G401.6 (cell line): ENCODE data around the gene XRCC6.
"Not testable (repeated sequence)": the region's sequence is repeated elsewhere in the genome, so short reads cannot be mapped to it uniquely, and the experiment has no call there.

ENCODE experiments used
- FAIRE-seq: peaks from 2 replicates; lab custom pipeline; 2012; peaks lifted over from hg19 to GRCh38; lab: Jason Lieb, UNC

The XRCC6 gene

DNA sequence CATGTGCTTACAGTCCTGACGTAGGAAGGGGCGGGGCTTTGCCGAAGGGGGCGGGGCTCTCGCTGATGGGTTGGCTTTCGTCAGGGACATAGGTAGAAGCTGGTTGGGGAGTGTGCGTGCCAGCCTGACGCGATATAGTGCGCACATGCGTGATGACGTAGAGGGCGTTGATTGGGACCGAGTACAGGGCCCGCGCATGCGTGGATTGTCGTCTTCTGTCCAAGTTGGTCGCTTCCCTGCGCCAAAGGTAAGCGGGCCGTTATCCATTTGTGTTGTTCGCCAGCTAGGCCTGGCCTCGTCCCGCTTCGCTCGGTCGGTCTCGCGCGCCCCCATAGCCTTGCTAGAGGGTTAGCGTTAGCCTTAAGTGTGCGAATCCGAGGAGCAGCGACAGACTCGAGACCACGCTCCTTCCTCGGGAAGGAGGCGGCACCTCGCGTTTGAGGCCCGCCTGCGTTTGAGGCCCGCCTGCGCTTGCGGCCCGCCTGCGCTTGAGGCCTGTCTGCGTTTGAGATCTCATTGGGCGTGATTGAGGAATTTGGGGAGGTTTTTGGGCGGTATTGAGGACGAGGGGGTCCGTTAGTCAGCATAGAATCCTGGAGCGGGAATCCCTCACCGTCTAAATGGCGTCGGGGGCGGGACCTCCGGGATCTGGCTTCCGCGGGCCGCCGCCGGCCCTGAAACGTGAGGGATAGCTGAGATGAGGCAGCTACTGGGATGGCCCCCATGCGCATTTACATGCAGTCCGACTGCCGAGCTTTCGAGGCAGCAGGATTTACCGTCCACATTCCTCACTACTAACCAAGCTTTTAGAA, at the start of gene XRCC6:
Gene XRCC6, plus strand, starts transcription at position 197 of the 812 bp plus-strand sequence. CDS start 710 bp downstream, outside the sequence.
- peak; percentile 95 for FAIRE-seq

DNA sequence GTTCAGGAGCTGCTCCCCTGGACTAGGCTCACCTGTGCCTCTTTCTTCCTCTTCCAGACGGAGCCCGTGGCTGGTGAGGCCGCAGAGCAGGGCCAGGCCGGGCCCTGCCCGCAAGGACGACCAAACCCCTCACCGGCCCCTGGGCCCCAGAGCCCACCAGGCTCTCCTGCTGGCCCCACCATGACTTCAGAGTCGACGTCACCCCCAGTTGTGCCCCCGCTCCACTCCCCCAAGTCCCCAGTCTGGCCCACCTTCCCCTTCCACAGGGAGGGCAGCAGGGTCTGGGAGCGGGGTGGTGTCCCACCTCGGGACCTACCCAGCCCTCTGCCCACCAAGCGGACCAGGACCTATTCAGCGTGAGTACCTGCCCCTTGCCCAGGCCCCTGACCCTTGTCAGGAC, 49.3 kb upstream of the XRCC6 start:
- no peak for FAIRE-seq

DNA sequence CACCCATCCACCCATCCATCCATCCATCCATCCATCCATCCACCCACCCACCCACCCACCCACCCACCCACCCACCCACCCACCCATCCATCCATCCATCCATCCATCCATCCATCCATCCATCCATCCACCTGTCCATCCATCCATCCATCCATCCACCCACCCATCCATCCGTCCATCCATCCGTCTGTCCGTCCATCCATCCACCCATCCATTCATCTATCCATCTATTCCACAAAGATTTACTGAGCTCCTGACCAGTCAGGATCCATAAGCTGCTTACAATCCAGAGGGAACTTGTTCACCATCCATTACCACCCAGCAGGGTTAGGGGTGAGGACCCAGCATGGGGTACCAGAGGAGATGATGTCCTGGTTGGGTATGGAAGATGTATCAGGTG, 48.8 kb upstream of the XRCC6 start:
- FAIRE-seq = not testable (repeated sequence)

DNA sequence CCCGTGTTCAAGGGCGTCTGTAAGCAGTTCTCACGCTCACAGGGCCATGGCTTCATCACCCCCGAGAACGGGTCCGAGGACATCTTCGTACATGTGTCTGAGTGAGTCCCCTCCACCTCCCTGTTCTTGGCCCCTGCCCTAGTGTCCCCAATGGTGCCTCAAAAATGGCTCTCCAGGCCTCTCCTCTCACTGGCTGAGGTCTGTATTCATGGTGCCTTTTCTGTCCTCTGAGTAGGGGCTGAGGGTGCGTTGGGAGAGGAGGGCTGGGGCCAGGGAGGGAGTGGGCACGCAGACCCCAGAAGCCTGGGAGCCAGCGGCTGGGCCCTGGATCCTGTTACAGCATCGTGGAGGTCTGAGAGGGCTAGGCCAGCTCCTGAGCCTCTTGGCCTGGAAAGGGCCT, 47.4 kb upstream of the XRCC6 start:
- no peak for FAIRE-seq

DNA sequence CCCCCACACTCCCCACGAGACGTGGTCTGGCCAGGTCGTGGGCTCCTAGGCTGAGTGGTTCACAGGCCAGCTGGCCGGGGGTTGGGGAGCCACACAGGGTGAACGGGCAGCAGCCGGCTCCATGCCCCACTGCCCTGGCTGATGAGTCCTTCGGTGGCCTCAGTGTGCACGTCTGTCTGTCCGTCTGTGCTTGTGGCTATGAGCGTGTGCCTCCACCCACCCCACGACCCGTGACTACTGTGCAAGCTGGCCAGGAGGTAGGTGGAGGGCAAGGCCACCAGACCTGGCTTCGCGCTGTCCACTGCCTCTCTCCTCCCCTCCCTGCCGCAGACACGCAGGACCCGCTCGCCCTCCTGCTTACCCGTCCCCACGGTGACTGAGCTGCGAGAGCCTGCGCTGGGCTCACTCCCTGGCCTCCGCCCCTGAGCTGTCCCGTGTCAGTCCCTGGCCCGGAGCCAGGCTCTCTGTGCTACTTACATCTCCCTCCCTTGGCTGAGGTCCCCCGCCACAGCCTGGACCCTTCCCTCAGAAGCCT, 46.2 kb upstream of the XRCC6 start:
- FAIRE-seq = no peak

DNA sequence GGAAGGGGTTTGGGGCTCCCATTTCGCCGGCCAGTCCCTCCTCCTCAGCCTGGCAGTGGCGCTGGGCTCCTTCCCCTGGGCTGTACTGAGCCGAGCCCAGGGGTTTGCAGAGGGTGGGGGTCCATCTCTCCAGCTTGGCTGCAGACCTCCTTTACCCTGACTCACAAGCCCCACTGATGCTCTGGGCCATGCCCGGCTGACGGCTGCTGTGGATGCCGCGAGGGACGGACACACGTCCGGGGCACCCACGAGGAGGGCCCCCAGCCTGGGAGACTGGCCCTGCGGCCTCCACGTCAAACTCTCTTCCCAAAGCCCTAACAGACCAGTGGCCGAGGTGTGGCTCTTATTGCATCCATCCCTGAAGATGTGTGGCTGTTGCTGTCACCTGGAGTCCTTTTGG, 45.6 kb upstream of the XRCC6 start:
- FAIRE-seq = no peak

DNA sequence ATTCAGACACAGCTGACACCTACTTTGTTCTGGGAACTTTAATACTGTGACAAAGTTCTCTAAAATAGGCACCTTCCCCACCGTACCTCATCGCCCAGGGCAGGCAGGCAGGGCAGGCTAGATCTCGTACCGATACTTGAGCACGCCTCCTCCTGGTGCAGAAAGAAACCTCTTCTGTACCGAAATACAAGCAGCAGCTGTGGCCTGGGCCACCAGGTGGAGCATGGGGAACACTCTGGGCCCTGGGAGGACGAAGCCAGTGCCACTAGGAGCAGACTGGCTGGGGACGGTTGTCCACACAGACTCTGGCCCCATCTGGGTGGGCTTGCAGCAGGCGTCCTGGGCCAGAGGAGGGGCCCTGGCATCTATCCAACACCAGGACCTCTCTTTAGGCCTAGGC, 44.2 kb upstream of the XRCC6 start:
- FAIRE-seq = peak; percentile 91

DNA sequence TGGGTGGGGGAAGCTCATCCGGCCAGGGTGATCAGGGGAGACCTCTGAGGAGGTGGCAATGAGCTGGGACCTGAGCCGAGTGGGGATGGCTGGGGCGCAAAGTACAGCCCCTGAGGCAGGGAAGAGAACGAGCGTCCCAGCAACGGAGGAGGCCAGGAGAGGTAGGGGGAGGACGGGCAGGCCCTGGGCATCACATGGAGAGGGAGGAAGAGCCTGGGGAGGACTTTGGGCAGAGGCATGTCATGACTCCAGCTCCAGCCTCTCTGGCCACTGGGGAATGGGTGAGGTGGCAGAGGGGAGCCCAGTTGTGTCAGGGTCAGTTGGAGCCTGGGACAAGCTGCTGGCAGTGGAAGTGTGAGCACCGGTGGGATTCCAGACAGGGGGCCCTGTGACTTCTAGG, 43.0 kb upstream of the XRCC6 start:
- no peak for FAIRE-seq

DNA sequence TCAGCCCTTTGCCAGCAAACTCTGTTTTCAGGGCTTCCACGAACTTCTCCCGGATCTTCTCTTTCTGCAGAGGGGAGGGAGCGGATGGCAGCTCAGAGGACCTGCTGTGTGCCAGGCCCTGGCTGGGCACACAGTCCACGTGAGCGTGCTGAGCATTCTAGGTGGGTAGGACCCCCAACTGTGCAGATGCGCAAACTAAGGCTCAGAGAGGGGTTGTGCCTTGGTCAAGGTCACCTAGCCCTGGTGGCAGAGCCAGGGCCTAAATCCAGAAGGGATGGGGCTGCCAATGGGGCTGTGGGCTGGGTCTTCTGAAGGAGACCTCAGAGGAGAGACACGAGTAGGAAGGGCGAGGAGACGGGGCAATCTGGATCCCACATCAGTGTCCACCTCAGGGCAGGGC, 42.3 kb upstream of the XRCC6 start:
- no peak for FAIRE-seq

DNA sequence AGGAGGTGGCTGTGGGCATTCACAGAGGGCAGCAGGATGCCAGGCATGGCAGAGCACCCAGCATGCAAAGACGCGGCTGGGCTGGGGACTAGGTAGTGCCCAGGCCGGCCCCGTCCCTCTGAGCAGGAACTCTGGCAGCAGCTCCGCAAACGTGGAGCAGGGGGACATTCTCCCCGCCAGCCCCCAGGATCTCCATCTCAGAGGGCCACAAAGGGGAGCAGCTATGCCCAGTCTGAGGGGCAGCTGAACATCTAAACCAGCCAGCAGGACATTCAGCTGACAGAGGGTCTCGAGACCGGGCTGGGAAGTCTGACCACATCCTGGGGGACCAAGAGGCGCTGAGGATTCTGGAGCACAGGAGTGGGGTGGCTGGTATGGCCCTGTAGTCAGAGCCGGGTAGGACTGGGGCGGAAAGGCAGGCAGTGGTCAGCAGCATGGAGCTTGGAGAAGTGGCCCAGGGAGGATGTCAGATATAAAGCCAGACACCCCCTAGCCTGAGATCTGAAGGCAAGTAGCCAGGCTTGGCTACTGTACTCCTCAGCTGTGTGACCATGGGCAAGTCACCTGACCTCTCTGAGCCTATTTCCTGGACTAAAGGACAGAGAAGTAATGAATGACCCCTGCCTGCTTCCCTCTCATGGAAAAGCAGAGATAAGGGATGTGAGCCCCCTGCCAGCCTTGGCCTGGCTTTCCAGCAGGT, 41.6 kb upstream of the XRCC6 start:
- no peak for FAIRE-seq

DNA sequence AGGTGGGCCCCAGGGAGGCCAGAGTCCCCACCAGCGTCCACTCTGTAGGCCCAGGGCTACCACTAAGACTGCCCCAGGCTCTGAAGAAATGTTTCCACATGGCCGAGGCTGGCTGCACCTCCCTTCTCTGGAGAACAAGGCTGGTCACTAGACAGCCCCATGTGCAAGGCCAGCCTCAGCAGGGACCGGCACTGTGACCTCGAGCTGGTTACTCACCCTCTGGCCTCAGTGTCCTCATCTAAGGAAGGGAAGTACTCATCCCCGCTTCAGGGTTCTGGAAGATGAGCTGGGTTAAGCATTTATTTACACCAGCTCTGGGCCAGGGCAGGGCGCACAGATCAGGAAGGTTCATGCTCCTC, 41.1 kb upstream of the XRCC6 start:
- no peak for FAIRE-seq

DNA sequence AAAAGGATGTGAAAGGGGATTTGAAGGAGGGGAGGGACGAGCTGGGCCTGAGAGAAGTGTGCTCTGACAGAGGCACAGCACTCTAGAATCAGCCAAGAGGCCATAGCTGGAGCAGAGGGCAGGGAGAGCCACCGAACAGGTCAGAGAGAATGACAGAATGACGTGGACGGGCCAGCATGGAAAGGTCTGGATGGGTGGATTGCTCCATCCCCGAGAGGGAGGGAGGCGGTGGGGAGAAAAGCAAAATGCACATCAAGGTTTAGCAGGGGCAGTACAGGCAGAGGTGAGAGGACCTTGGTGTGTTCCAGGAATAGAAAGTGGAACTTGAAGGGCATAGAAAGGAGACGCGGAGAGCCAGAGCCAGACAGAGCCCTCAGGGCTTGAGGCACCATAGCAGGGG, 38.4 kb upstream of the XRCC6 start:
- FAIRE-seq = no peak

DNA sequence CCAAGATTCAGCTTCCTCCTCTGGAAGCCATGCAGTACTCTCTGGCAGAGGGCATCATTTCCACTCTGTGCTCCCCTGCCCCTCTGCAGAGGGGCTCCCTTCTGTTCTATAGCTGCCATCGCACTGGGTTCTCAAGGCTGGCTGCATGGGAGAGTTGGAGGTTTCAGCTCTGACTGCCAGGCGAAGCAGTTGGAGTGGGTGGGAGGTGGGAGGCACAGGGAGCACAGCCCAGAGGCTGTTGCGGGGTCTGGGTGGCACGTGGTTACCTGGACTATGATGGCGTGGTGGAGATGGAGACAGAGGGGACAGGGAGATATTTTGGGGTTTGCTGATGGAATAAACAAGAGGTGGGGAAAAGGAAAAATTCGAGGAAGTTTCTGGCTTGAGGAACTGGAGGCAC, 36.2 kb upstream of the XRCC6 start:
- no peak for FAIRE-seq

DNA sequence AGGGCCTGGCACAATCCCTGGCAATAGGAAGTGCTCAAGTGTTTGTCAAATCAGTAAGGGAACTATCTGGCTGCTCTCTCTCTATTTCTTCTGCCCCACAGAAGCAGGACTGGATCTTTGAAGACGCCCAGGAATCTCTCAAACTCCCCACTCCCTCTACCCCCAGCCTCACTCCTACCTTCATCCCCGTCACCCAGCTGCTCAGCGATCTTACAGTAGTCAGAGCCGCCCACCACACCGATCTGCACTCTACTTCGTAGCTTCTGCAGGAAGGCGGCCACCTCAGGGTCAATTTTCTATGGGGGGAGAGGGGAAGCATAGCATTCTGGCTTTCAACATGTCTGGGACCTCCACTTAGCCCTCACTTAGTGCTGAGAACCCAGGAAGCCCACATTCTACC, 35.2 kb upstream of the XRCC6 start:
- no peak for FAIRE-seq

DNA sequence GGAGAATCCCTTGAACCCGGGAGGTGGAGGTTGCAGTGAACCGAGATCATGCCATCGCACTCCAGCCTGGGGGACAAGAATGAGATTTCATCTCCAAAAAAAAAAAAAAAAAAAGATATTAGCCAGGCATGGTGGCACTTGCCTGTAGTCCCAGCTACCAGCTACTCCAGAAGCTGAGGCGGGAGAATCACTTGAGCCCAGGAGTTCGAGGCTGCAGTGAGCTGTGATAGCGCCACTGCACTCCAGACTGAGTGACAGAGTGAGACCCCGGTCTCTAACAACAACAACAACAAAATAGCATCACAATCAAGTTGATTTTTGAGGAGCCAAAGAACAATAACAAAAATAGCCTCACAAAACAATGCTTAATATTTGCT, 33.8 kb upstream of the XRCC6 start:
- no peak for FAIRE-seq

DNA sequence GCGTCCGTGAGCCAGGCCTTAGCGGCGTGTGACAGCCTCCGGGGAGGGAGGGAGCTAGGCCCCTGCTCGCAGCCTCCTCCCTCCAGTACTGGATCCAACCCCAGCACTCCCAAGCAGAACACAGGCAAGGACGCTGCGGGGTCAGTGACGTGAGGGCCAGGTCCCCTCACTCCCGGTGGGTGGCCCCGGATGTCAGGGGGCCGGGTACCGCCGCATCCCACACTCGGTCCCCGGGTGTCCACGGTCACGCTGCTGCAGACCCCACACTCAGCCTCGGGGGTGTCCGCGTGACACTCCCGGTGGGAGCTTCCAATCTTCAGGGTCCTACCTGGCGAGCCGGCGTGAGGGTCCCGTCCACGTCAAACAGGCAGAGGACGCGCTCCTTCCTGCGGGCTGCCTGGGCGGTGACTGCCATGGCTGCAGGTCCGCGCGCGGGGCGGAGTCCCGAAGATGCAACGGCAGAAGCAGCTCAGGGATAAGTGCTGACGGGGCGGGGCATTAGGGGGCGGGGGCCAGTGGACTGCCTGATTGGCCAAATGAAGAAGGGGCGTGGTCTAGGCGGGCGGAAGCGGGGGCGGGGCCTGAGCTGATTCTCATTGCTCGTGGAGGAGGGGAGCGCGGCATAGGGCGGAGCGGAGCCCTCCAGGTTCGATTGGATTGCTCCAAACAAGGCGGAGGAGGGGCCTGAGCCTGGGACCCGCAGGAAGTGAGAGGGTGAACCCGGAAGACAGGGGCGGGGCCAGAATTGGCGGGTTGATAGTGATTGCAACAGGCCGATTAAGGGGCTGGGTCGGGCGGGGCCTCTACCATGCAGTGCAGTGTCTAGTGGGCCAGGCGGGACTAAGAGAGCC, 31.5 kb upstream of the XRCC6 start, which contains the start of gene PMM1:
Gene PMM1, minus strand, starts transcription at position 450 of the 851 bp plus-strand sequence. Its CDS starts 35 bp downstream, at position 415.
- FAIRE-seq = peak; percentile 98

DNA sequence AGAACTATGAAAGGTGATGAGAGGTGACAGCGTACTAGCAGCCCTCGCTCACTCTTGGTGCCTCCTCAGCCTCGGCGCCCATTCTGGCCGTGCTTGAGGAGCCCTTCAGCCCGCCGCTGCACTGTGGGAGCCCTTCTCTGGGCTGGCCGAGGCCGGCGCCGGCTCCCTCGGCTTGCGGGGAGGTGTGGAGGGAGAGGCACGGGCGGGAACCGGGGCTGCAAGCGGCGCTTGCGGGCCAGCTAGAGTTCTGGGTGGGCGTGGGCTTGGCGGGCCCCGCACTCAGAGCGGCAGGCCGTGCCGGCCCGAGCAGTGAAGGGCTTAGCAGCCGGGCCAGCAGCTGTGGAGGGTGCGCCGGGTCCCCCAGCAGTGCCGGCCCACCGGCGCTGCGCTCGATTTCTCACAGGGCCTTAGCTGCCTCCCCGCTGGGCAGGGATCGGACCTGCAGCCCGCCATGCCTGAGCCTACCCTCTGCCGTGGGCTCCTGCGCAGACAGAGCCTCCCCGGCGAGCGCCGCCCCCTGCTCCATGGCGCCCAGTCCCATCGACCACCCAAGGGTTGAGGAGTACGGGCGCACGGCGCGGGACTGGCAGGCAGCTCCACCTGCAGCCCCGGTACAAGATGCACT, 27.6 kb upstream of the XRCC6 start:
- not testable (repeated sequence) for FAIRE-seq

DNA sequence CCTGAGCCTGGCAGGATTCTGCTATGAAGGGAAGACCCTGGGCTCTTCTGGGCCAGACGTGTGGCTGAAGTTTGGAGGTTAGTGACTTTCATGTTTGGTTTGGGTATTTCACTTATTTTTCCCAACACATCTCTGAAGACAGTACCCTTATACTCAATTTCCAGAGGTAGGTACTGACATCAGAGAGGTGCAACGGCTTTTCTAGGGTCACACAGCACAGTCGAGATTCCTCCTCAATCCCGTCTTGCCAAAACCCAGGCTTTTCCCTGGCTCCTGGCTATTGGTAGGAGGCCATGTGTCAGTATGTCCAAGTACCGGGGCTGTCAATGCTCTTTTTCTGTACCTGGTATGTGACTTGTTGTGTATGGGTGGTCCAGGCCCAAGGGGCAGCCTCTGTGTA, 25.4 kb upstream of the XRCC6 start:
- FAIRE-seq = no peak

DNA sequence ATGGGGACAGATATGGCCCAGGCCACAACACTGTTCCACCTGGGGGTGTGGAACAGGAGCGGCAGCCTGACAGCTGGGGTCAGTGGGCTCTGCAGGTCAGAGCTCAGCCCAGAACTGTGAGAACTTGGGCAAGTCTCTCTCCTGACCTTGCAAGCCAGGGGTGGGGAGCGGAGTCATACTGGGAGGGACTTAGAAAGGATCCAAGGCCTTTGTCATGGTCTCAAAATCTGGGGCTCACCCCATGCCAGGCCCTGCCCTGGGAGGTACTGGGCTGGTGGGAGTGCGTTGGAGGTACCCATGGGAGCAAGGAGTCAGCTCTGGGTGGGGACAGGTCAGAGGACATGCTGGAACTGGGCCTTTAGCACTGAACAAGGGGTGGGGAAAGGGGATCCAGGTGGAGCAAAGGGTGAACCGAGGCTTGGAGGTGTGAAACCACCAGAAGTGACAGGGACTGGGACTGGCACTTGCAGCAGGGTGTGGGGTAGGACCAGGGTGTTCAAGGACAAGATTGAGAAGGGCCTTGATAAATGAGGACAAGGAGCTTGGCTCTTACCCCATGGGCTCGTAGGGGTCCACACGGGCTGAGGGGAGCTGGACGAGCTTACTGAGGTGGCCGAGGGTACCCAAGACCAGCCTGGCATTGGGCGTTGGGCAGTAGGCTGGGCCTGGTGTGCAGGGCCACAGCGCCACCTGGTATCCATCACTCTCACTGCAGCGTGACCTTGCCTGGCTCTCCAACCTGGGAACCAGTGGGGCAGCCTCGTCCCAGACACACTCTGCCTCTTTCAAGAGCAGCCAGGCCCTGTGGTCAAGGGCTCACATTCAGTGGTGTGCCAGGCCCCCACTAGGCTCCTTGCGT, 24.1 kb upstream of the XRCC6 start:
- FAIRE-seq = no peak

DNA sequence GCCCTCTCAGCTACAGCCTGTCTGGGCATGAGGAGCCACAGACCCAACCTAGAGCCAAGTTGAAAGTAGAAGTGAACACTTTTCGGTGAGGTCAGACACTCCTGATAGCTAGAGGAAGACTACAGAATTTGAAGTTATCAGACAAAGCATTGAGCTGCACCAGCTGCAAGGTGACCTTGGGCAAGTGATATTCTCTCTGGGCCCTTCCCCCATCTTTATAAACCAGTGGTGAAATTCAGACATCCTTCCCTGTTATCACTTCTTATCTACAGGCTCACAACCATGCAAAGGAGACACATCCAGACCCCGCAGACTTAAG, 23.5 kb upstream of the XRCC6 start:
- FAIRE-seq = no peak

DNA sequence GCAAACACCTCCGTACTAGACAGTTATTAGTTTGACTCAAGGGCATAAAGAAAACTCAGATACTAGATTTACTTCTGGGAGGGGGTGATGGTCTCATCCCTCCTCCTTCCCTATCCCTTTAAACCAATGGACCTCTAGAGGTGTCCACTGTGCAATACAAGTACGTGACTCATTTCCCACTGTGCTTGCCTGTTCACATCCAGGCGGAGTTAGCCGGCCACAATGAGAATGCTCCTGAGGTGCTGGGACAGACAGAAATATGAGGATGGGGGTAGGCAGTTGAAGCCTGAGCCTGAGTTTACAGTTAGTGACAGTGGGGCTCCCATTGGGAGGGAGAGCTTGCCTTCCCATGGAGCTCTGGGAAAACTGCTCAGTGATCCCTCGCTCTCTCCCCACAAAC, 23.0 kb upstream of the XRCC6 start:
- FAIRE-seq = no peak
